ENCODE results near the gene HAPLN3.

The HAPLN3 gene

GRCh38 chr15:88874275-88874674 lies 21.1 kb downstream of the HAPLN3 start:
- no peak for DNase-seq
- Mint-ChIP-seq H3K27me3 (ENCODE audit: low read depth, poor library complexity) (no peaks in the 10 kb centered on the region), H3K4me3 (no peak overlapping the region), H3K36me3 (ENCODE audit: low read depth) (peaks cover 4% of the 10 kb centered on the region), H3K9me3 (peaks cover 7% of the 10 kb centered on the region), H3K27ac (peak overlapping the region; percentile 64), H3K4me1 (peaks cover 37% of the 10 kb centered on the region)
- no peak for TF ChIP-seq CTCF (IDR thresholded peaks at IDR 0.05)

GRCh38 chr15:88873786-88874185 lies 21.6 kb downstream of the HAPLN3 start:
- Mint-ChIP-seq H3K4me1 (peaks cover 37% of the 10 kb centered on the region), H3K27me3 (ENCODE audit: low read depth, poor library complexity) (no peaks in the 10 kb centered on the region), H3K27ac (peak overlapping the region; percentile 66), H3K9me3 (peaks cover 7% of the 10 kb centered on the region), H3K4me3 (no peak overlapping the region), H3K36me3 (ENCODE audit: low read depth) (peaks cover 4% of the 10 kb centered on the region)
- no peak for DNase-seq
- TF ChIP-seq CTCF (IDR thresholded peaks at IDR 0.05) = no peak

- H3K27ac Mint-ChIP-seq = peak overlapping the region; percentile 59
- no peak overlapping the region for H3K4me3 Mint-ChIP-seq
- DNase-seq = no peak
- H3K36me3 Mint-ChIP-seq (ENCODE audit: low read depth) = peaks cover 4% of the 10 kb centered on the region
- TF ChIP-seq CTCF (IDR thresholded peaks at IDR 0.05) = no peak
- H3K27me3 Mint-ChIP-seq (ENCODE audit: low read depth, poor library complexity) = no peaks in the 10 kb centered on the region
- H3K4me1 Mint-ChIP-seq = peaks cover 33% of the 10 kb centered on the region
- H3K9me3 Mint-ChIP-seq = peaks cover 7% of the 10 kb centered on the region
These were observed 22.6 kb downstream of the HAPLN3 start for GRCh38 chr15:88872706-88873105.

- H3K4me3 Mint-ChIP-seq = no peak overlapping the region
- no peak overlapping the region for H3K27ac Mint-ChIP-seq
- H3K27me3 Mint-ChIP-seq (ENCODE audit: low read depth, poor library complexity) = no peaks in the 10 kb centered on the region
- no peak for TF ChIP-seq CTCF (IDR thresholded peaks at IDR 0.05)
- peaks cover 31% of the 10 kb centered on the region for H3K4me1 Mint-ChIP-seq
- peaks cover 4% of the 10 kb centered on the region for H3K36me3 Mint-ChIP-seq (ENCODE audit: low read depth)
- no peak for DNase-seq
- peaks cover 7% of the 10 kb centered on the region for H3K9me3 Mint-ChIP-seq
These were observed 23.2 kb downstream of the HAPLN3 start for GRCh38 chr15:88872106-88872505.

GRCh38 chr15:88871313-88871712 lies 24.0 kb downstream of the HAPLN3 start:
- Mint-ChIP-seq H3K27ac (no peak overlapping the region), H3K36me3 (ENCODE audit: low read depth) (peaks cover 4% of the 10 kb centered on the region), H3K4me1 (peaks cover 29% of the 10 kb centered on the region), H3K27me3 (ENCODE audit: low read depth, poor library complexity) (peaks cover under 1% of the 10 kb centered on the region), H3K9me3 (peaks cover 7% of the 10 kb centered on the region), H3K4me3 (no peak overlapping the region)
- no peak for DNase-seq
- no peak for TF ChIP-seq CTCF (IDR thresholded peaks at IDR 0.05)

- DNase-seq = no peak
- H3K27me3 Mint-ChIP-seq (ENCODE audit: low read depth, poor library complexity) = peaks cover 6% of the 10 kb centered on the region
- no peak for TF ChIP-seq CTCF (IDR thresholded peaks at IDR 0.05)
- no peak overlapping the region for H3K4me3 Mint-ChIP-seq
- peaks cover 18% of the 10 kb centered on the region for H3K4me1 Mint-ChIP-seq
- H3K9me3 Mint-ChIP-seq = peaks cover 23% of the 10 kb centered on the region
- H3K27ac Mint-ChIP-seq = no peak overlapping the region
- peaks cover 5% of the 10 kb centered on the region for H3K36me3 Mint-ChIP-seq (ENCODE audit: low read depth)
These were observed 29.0 kb downstream of the HAPLN3 start for GRCh38 chr15:88866295-88866881.
